ENCODE results near the gene GCA. TPM values are rescaled to one million over a fixed set of nuclear protein-coding genes. Genes with fewer than 3 reads are reported as not detected.

GCA gene
- total and polyA plus RNA-seq, 2 of the 13 experiments (the other 11 are each of a cell fraction or from before 2014, with no cell fraction given): 42.0 to 48.3 TPM

DNA sequence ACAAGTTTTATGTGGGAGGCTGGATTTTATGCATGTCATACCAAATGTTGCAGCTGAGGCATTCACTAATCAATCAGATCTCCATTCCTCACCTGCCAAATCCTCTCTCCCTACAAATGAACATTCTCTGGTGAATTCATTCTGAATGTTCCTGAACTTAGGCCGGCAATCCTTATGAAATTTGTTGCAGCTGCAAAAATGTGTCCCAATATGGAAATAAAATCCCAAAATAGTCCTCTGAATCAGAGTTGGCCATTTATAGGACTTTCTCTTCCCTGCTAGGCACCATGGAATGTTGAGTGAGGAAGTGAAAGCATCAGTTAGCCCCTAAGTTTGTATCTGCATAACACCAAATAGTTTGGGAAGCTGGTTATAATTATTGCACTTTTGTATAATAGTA is 25.6 kb downstream of the GCA start:
- intact Hi-C loops (cut with micrococcal nuclease; ENCODE audit: unreplicated experiment) (no loop called here), in situ Hi-C loops (cut with HindIII; ENCODE audit: extremely low pct_ligation_motif_present, low pct_unique_long_range_greater_than_20kb) (no loop called here)
- ATAC-seq (no peak), FAIRE-seq (no peak), DNase-seq (ENCODE audit: low spot score) (no peak)
- Histone ChIP-seq H3K9ac (ENCODE audit: insufficient read depth, low read depth, low read length) (no peak overlapping the region), H3K27me3 (ENCODE audit: control insufficient read depth in 1 of 2, insufficient read depth in 2 of 2, low read length in 2 of 2) (no peaks in the 10 kb centered on the region), H3K79me2 (ENCODE audit: insufficient read depth, low read length) (no peaks in the 10 kb centered on the region), H2AFZ (ENCODE audit: low read length) (no peak overlapping the region), H3K36me3 (replicated peaks in 1 of 2; ENCODE audit: control insufficient read depth in 1 of 2, insufficient read depth in 2 of 2, low read length in 2 of 2) (no peaks in the 10 kb centered on the region), H4K20me1 (ENCODE audit: insufficient read depth, low read length) (no peaks in the 10 kb centered on the region), H3K4me2 (ENCODE audit: low read depth, low read length) (no peak overlapping the region), H3K27ac (ENCODE audit: extremely low read length, insufficient read depth, low read length) (no peak overlapping the region), H3K4me3 (replicated peaks in 1 of 3; ENCODE audit: insufficient read depth in 1 of 3, low read depth in 2 of 3, low read length in 3 of 3) (no peak overlapping the region), H3K9me3 (ENCODE audit: low read length) (no peaks in the 10 kb centered on the region), H3K4me1 (ENCODE audit: insufficient read depth, low read length) (no peaks in the 10 kb centered on the region)
- 11% methylated on average over 1 of the region's 1 CpG for WGBS (ENCODE audit: low lambda C conversion rate)
- ChIA-PET CTCF (ENCODE audit: low intra/inter-chr PET ratio, low total read pairs) (no interaction called here), POLR2A (no interaction called here)
- no TSS peak for BruUV-seq (replicated peaks)
- TF ChIP-seq HNRNPLL (IDR thresholded peaks at IDR 0.05; ENCODE audit: low read depth, low read length, poor library complexity, severe bottlenecking) (no peak), ONECUT2 (CRISPR knock-in tag; IDR thresholded peaks at IDR 0.05) (no peak), RXRA (CRISPR knock-in tag; IDR thresholded peaks at IDR 0.05) (no peak), CHCHD3 (CRISPR knock-in tag; IDR thresholded peaks at IDR 0.05) (no peak), ZKSCAN5 (CRISPR knock-in tag; IDR thresholded peaks at IDR 0.05) (no peak), ZNF547 (CRISPR knock-in tag; IDR thresholded peaks at IDR 0.05) (no peak), MED8 (CRISPR knock-in tag; IDR thresholded peaks at IDR 0.05; ENCODE audit: insufficient replicate concordance) (no peak), KLF11 (CRISPR knock-in tag; IDR thresholded peaks at IDR 0.05) (no peak), SUZ12 (IDR thresholded peaks at IDR 0.05; ENCODE audit: low read depth, low read length) (no peak), CC2D1A (CRISPR knock-in tag; IDR thresholded peaks at IDR 0.05) (no peak), SRSF1 (optimal IDR thresholded peaks at IDR 0.05; ENCODE audit: low read depth, low read length) (no peak)
- TF ChIP-seq, protein P1, sequence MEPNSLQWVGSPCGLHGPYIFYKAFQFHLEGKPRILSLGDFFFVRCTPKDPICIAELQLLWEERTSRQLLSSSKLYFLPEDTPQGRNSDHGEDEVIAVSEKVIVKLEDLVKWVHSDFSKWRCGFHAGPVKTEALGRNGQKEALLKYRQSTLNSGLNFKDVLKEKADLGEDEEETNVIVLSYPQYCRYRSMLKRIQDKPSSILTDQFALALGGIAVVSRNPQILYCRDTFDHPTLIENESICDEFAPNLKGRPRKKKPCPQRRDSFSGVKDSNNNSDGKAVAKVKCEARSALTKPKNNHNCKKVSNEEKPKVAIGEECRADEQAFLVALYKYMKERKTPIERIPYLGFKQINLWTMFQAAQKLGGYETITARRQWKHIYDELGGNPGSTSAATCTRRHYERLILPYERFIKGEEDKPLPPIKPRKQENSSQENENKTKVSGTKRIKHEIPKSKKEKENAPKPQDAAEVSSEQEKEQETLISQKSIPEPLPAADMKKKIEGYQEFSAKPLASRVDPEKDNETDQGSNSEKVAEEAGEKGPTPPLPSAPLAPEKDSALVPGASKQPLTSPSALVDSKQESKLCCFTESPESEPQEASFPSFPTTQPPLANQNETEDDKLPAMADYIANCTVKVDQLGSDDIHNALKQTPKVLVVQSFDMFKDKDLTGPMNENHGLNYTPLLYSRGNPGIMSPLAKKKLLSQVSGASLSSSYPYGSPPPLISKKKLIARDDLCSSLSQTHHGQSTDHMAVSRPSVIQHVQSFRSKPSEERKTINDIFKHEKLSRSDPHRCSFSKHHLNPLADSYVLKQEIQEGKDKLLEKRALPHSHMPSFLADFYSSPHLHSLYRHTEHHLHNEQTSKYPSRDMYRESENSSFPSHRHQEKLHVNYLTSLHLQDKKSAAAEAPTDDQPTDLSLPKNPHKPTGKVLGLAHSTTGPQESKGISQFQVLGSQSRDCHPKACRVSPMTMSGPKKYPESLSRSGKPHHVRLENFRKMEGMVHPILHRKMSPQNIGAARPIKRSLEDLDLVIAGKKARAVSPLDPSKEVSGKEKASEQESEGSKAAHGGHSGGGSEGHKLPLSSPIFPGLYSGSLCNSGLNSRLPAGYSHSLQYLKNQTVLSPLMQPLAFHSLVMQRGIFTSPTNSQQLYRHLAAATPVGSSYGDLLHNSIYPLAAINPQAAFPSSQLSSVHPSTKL (CRISPR knock-in tag; IDR thresholded peaks at IDR 0.05): no peak
- TF ChIP-seq, protein P2, sequence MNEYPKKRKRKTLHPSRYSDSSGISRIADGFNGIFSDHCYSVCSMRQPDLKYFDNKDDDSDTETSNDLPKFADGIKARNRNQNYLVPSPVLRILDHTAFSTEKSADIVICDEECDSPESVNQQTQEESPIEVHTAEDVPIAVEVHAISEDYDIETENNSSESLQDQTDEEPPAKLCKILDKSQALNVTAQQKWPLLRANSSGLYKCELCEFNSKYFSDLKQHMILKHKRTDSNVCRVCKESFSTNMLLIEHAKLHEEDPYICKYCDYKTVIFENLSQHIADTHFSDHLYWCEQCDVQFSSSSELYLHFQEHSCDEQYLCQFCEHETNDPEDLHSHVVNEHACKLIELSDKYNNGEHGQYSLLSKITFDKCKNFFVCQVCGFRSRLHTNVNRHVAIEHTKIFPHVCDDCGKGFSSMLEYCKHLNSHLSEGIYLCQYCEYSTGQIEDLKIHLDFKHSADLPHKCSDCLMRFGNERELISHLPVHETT (CRISPR knock-in tag; conservative IDR thresholded peaks at IDR 0.05): no peak
- TF ChIP-seq, protein P3, sequence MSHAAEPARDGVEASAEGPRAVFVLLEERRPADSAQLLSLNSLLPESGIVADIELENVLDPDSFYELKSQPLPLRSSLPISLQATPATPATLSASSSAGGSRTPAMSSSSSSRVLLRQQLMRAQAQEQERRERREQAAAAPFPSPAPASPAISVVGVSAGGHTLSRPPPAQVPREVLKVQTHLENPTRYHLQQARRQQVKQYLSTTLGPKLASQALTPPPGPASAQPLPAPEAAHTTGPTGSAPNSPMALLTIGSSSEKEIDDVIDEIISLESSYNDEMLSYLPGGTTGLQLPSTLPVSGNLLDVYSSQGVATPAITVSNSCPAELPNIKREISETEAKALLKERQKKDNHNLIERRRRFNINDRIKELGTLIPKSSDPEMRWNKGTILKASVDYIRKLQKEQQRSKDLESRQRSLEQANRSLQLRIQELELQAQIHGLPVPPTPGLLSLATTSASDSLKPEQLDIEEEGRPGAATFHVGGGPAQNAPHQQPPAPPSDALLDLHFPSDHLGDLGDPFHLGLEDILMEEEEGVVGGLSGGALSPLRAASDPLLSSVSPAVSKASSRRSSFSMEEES (CRISPR knock-in tag; IDR thresholded peaks at IDR 0.05): no peak
- TF ChIP-seq, protein P4, sequence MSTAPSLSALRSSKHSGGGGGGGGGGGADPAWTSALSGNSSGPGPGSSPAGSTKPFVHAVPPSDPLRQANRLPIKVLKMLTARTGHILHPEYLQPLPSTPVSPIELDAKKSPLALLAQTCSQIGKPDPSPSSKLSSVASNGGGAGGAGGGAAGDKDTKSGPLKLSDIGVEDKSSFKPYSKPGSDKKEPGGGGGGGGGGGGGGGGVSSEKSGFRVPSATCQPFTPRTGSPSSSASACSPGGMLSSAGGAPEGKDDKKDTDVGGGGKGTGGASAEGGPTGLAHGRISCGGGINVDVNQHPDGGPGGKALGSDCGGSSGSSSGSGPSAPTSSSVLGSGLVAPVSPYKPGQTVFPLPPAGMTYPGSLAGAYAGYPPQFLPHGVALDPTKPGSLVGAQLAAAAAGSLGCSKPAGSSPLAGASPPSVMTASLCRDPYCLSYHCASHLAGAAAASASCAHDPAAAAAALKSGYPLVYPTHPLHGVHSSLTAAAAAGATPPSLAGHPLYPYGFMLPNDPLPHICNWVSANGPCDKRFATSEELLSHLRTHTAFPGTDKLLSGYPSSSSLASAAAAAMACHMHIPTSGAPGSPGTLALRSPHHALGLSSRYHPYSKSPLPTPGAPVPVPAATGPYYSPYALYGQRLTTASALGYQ (CRISPR knock-in tag; IDR thresholded peaks at IDR 0.05): no peak
- TF ChIP-seq, protein P5, sequence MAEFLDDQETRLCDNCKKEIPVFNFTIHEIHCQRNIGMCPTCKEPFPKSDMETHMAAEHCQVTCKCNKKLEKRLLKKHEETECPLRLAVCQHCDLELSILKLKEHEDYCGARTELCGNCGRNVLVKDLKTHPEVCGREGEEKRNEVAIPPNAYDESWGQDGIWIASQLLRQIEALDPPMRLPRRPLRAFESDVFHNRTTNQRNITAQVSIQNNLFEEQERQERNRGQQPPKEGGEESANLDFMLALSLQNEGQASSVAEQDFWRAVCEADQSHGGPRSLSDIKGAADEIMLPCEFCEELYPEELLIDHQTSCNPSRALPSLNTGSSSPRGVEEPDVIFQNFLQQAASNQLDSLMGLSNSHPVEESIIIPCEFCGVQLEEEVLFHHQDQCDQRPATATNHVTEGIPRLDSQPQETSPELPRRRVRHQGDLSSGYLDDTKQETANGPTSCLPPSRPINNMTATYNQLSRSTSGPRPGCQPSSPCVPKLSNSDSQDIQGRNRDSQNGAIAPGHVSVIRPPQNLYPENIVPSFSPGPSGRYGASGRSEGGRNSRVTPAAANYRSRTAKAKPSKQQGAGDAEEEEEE (CRISPR knock-in tag; IDR thresholded peaks at IDR 0.05; ENCODE audit: borderline replicate concordance): no peak
